ENCODE results near the gene GSTM2. TPM values are rescaled to one million over a fixed set of nuclear protein-coding genes. Genes with fewer than 3 reads are reported as not detected.
"Not testable (repeated sequence)": the region's sequence is repeated elsewhere in the genome, so short reads cannot be mapped to it uniquely, and the experiment has no call there.

Gene GSTM2
- total RNA-seq, 1 experiment from 2014 or later: 5.9 TPM

GRCh38 chr1:109705411-109705810 lies 37.6 kb downstream of the GSTM2 start (continued):
- no peak for TF ChIP-seq CTCF (IDR thresholded peaks at IDR 0.05 in 2 of 3, conservative IDR thresholded peaks at IDR 0.05 in 1 of 3; ENCODE audit: borderline replicate concordance in 1 of 3, insufficient read depth in 1 of 3, low read depth in 2 of 3, low read length in 2 of 3)
- TF ChIP-seq ZFX (IDR thresholded peaks at IDR 0.05): no peak
- no peak for TF ChIP-seq EGR1 (IDR thresholded peaks at IDR 0.05; ENCODE audit: low read depth)
- TF ChIP-seq MAX (IDR thresholded peaks at IDR 0.05): no peak
- no peak for TF ChIP-seq POLR2A (IDR thresholded peaks at IDR 0.05; ENCODE audit: borderline replicate concordance, extremely low read depth, insufficient read depth, insufficient read length)
- no peak for TF ChIP-seq EZH2 (IDR thresholded peaks at IDR 0.05)
- TF ChIP-seq RAD21 (IDR thresholded peaks at IDR 0.05; ENCODE audit: low read depth): no peak

DNA sequence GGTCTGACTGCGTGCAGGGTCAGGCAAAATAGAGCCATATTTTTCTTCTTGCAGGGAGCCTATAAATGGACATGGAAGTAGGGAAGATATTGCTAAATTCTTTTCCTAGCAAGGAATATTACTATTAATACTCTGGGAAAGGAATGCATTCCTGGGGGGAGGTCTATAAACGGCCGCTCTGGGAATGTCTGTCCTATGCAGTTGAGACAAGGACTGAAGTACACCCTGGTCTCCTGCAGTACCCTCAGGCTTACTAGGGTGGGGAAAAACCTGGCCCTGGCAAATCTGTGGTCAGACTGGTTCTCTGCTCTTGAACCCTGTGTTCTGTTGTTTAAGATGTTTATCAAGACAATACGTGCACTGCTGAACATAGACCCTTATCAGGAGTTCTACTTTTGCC lies 41.1 kb downstream of the GSTM2 start:
- DNase-seq (ENCODE audit: low read depth, low spot score); H3K4me1 ChIP-seq (ENCODE audit: control insufficient read depth in 1 of 2, insufficient read depth in 2 of 2, low read length in 2 of 2); POLR2A ChIA-PET; H3K9me3 ChIP-seq (ENCODE audit: control insufficient read depth in 1 of 2, insufficient read depth in 1 of 2, low read depth in 1 of 2, low read length in 2 of 2); H3K9ac ChIP-seq (ENCODE audit: low read length); H4K20me1 ChIP-seq (ENCODE audit: insufficient read depth); ATAC-seq; H3K9me2 ChIP-seq (ENCODE audit: insufficient read depth); H2AFZ ChIP-seq (ENCODE audit: low read depth, low read length, poor library complexity, severe bottlenecking); H3K27me3 ChIP-seq (ENCODE audit: insufficient read depth, low read length); H3K4me3 ChIP-seq (replicated peaks in 1 of 2; ENCODE audit: low read depth in 1 of 2, low read length in 2 of 2); H3K79me2 ChIP-seq (ENCODE audit: insufficient read depth, low read length); H3K27ac ChIP-seq (ENCODE audit: low read depth, low read length); RAD21 ChIA-PET (ENCODE audit: low non-redundant PET in 1 of 2, low total read pairs in 2 of 2, uncharacterized antibody in 2 of 2, unreplicated experiment in 2 of 2); BruUV-seq (replicated peaks); CTCF ChIA-PET; H3K4me2 ChIP-seq (ENCODE audit: low read length); H3K36me3 ChIP-seq (ENCODE audit: control insufficient read depth in 1 of 2, insufficient read depth in 2 of 2, low read length in 2 of 2): not testable (repeated sequence)
- intact Hi-C loops (cut with micrococcal nuclease): loop anchor here (5.0 kb wide), 1 partner anchor 37 kb away; no protein-coding TSS in a partner anchor

DNA sequence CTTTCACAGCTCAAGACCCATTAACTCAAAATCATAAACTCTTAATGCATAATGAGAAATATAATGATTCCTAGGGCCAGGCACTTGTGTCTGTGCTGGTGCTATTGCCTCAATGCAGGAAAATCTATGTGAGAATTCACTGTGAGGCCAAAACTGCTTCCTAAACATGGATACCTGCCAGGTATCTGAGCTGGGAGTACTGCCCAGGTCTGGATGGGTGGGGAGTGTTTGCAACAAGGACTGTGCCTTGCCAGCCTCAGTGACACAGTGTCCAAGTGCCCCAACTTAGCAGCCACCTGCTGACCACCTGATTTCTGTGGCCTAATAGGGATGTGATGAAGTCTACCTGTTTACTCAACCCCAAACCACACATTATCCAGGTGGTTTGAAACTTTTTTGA lies 42.0 kb downstream of the GSTM2 start:
- H3K27me3 ChIP-seq (ENCODE audit: insufficient read depth, low read length); H3K27ac ChIP-seq (ENCODE audit: low read depth, low read length); POLR2A ChIA-PET; H3K4me3 ChIP-seq (replicated peaks in 1 of 2; ENCODE audit: low read depth in 1 of 2, low read length in 2 of 2); H3K36me3 ChIP-seq (ENCODE audit: control insufficient read depth in 1 of 2, insufficient read depth in 2 of 2, low read length in 2 of 2); H4K20me1 ChIP-seq (ENCODE audit: insufficient read depth); H3K9me3 ChIP-seq (ENCODE audit: control insufficient read depth in 1 of 2, insufficient read depth in 1 of 2, low read depth in 1 of 2, low read length in 2 of 2); H3K4me1 ChIP-seq (ENCODE audit: control insufficient read depth in 1 of 2, insufficient read depth in 2 of 2, low read length in 2 of 2); H3K79me2 ChIP-seq (ENCODE audit: insufficient read depth, low read length); H3K9ac ChIP-seq (ENCODE audit: low read length); H3K9me2 ChIP-seq (ENCODE audit: insufficient read depth); H3K4me2 ChIP-seq (ENCODE audit: low read length); H2AFZ ChIP-seq (ENCODE audit: low read depth, low read length, poor library complexity, severe bottlenecking); BruUV-seq (replicated peaks); RAD21 ChIA-PET (ENCODE audit: low non-redundant PET in 1 of 2, low total read pairs in 2 of 2, uncharacterized antibody in 2 of 2, unreplicated experiment in 2 of 2); DNase-seq (ENCODE audit: low read depth, low spot score); CTCF ChIA-PET; ATAC-seq: not testable (repeated sequence)
- intact Hi-C loops (cut with micrococcal nuclease): loop anchor here (5.0 kb wide), 1 partner anchor 38 kb away; no protein-coding TSS in a partner anchor

GRCh38 chr1:109711593-109712320 lies 43.9 kb downstream of the GSTM2 start, which contains the start of gene GSTM5:
GSTM5 (plus strand) TSS chr1:109712251; CDS start chr1:109712313, 62 bp downstream.
- H3K27ac ChIP-seq (ENCODE audit: low read depth, low read length); RAD21 ChIA-PET (ENCODE audit: low non-redundant PET in 1 of 2, low total read pairs in 2 of 2, uncharacterized antibody in 2 of 2, unreplicated experiment in 2 of 2); DNase-seq (ENCODE audit: low read depth, low spot score); H3K4me2 ChIP-seq (ENCODE audit: low read length); BruUV-seq (replicated peaks); H3K9me2 ChIP-seq (ENCODE audit: insufficient read depth); POLR2A ChIA-PET; H2AFZ ChIP-seq (ENCODE audit: low read depth, low read length, poor library complexity, severe bottlenecking); intact Hi-C loops (cut with micrococcal nuclease); H3K79me2 ChIP-seq (ENCODE audit: insufficient read depth, low read length); H3K27me3 ChIP-seq (ENCODE audit: insufficient read depth, low read length); H3K4me1 ChIP-seq (ENCODE audit: control insufficient read depth in 1 of 2, insufficient read depth in 2 of 2, low read length in 2 of 2); H3K9me3 ChIP-seq (ENCODE audit: control insufficient read depth in 1 of 2, insufficient read depth in 1 of 2, low read depth in 1 of 2, low read length in 2 of 2); H3K9ac ChIP-seq (ENCODE audit: low read length); H3K4me3 ChIP-seq (replicated peaks in 1 of 2; ENCODE audit: low read depth in 1 of 2, low read length in 2 of 2); H3K36me3 ChIP-seq (ENCODE audit: control insufficient read depth in 1 of 2, insufficient read depth in 2 of 2, low read length in 2 of 2); H4K20me1 ChIP-seq (ENCODE audit: insufficient read depth); CTCF ChIA-PET; ATAC-seq: not testable (repeated sequence)
